RWPE2 (cell line): ENCODE results near the gene SPATA13.

Source experiments
- ATAC-seq: fragments of 200-7000 bp; cut with Tn5 transposase; 3 replicates; pipeline ENCODE4 v1.9.1; 2021; ENCODE audit warnings: low read depth
- DNase-seq: peaks from one replicate; pipeline ENCODE4 v3.0.0-alpha.2; 2020; ENCODE audit warnings: low spot score
- H3K27ac ChIP-seq: fragments of 450-650 bp; 2 replicates; pipeline ENCODE4 v1.5.1; 2017; ENCODE audit warnings: mild to moderate bottlenecking; ENCODE audit not compliant: poor library complexity, severe bottlenecking
- H3K27me3 ChIP-seq: fragments of 250-450 bp; sonication (Bioruptor Pico); 2 replicates; pipeline ENCODE4 v1.5.1; 2021; ENCODE audit warnings: mild to moderate bottlenecking, moderate library complexity; ENCODE audit not compliant: insufficient read depth, poor library complexity, severe bottlenecking
- H3K36me3 ChIP-seq: fragments of 250-450 bp; sonication (Bioruptor Pico); 2 replicates; pipeline ENCODE4 v1.5.1; 2020; ENCODE audit warnings: low read depth, mild to moderate bottlenecking, moderate library complexity
- H3K4me1 ChIP-seq: fragments of 250-450 bp; sonication (Bioruptor Pico); 2 replicates; pipeline ENCODE4 v1.5.1; 2021; ENCODE audit warnings: mild to moderate bottlenecking, moderate library complexity; ENCODE audit not compliant: insufficient read depth, poor library complexity, severe bottlenecking
- H3K4me3 ChIP-seq: fragments of 250-450 bp; sonication (Bioruptor Pico); 2 replicates; pipeline ENCODE4 v1.5.1; 2021; ENCODE audit warnings: mild to moderate bottlenecking, moderate library complexity; ENCODE audit not compliant: severe bottlenecking
- H3K9me3 ChIP-seq: fragments of 250-450 bp; sonication (Bioruptor Pico); 2 replicates; pipeline ENCODE4 v1.5.1; 2021; ENCODE audit warnings: mild to moderate bottlenecking, moderate library complexity; ENCODE audit not compliant: severe bottlenecking
- TF ChIP-seq, protein P1 (sequence below): fragments of 450-650 bp; IDR thresholded peaks from one replicate; pipeline ENCODE4 v1.5.1; 2017; ENCODE audit warnings: mild to moderate bottlenecking, moderate library complexity; ENCODE audit not compliant: poor library complexity, severe bottlenecking

SPATA13 gene

DNA sequence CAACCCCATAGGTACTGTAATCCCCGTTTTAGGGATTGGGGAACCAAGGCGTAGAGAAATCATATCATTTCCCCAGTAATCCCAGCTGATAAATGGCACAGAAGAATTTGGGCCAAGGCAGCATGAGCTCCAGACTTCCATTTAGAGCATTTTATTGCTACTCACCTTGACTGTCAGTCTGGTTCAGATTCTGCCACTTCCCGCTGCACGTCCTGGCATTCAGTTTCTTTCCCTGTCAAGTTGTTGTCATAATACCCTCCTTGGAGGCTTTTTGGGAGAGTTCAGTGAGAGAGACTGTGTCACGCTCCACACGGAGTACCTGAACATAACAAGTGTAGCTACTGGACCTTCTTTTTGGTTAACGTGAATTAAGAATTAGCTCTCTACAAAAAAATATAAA lies 141.4 kb downstream of the SPATA13 start:
- Histone ChIP-seq H3K27ac (no peak overlapping the region), H3K4me1 (no peaks in the 10 kb centered on the region), H3K36me3 (no peaks in the 10 kb centered on the region), H3K4me3 (no peak overlapping the region), H3K27me3 (no peaks in the 10 kb centered on the region), H3K9me3 (no peaks in the 10 kb centered on the region)
- DNase-seq, result no peak
- TF ChIP-seq, protein P1, sequence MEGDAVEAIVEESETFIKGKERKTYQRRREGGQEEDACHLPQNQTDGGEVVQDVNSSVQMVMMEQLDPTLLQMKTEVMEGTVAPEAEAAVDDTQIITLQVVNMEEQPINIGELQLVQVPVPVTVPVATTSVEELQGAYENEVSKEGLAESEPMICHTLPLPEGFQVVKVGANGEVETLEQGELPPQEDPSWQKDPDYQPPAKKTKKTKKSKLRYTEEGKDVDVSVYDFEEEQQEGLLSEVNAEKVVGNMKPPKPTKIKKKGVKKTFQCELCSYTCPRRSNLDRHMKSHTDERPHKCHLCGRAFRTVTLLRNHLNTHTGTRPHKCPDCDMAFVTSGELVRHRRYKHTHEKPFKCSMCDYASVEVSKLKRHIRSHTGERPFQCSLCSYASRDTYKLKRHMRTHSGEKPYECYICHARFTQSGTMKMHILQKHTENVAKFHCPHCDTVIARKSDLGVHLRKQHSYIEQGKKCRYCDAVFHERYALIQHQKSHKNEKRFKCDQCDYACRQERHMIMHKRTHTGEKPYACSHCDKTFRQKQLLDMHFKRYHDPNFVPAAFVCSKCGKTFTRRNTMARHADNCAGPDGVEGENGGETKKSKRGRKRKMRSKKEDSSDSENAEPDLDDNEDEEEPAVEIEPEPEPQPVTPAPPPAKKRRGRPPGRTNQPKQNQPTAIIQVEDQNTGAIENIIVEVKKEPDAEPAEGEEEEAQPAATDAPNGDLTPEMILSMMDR, result no peak
- ATAC-seq, result no peak

DNA sequence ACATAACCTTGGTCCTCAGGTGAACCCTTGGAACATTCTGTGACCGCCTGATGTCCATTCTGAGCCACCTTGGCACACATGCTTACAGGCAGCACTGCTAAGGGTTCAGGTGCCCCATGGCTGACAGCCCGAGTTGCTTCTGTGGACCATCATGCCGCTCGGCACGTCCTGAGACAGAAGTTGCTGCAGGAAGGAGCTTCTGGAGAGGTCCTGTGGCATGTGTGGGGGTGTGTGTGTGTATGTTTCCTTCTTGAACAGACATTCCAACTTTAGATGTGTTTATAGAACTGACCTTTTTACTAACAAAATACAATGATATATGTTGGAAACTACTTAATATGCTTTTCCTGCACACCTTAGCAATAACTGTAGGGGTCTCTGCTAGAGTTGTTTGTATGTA lies 144.1 kb downstream of the SPATA13 start:
- no peak for DNase-seq
- TF ChIP-seq, protein P1, result no peak
- ATAC-seq, result no peak
- Histone ChIP-seq H3K27ac (no peak overlapping the region), H3K36me3 (no peaks in the 10 kb centered on the region), H3K4me3 (no peak overlapping the region), H3K4me1 (no peaks in the 10 kb centered on the region), H3K9me3 (no peaks in the 10 kb centered on the region), H3K27me3 (no peaks in the 10 kb centered on the region)

DNA sequence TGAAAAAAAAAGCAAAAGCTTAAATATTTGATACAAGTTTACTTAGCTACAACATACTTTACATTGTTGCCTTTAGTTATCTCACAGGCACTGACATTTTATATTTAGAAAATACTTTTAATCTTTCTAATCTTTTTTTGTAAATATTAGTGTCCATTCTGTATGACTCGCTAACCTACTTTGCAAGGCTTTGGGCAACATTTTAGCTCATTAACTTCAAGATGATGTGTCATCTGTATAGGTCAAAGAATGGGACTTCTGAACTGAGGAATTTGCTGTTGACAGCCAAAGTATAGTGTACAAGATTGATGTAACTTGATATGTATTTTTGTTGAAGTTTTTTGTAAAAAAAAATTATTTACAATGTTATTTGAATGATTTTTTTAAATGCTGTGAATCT lies 146.1 kb downstream of the SPATA13 start:
- ATAC-seq, result no peak
- Histone ChIP-seq H3K27me3 (no peaks in the 10 kb centered on the region), H3K36me3 (no peaks in the 10 kb centered on the region), H3K4me1 (no peaks in the 10 kb centered on the region), H3K27ac (no peak overlapping the region), H3K4me3 (no peak overlapping the region), H3K9me3 (no peaks in the 10 kb centered on the region)
- DNase-seq, result no peak
- TF ChIP-seq, protein P1, result no peak

DNA sequence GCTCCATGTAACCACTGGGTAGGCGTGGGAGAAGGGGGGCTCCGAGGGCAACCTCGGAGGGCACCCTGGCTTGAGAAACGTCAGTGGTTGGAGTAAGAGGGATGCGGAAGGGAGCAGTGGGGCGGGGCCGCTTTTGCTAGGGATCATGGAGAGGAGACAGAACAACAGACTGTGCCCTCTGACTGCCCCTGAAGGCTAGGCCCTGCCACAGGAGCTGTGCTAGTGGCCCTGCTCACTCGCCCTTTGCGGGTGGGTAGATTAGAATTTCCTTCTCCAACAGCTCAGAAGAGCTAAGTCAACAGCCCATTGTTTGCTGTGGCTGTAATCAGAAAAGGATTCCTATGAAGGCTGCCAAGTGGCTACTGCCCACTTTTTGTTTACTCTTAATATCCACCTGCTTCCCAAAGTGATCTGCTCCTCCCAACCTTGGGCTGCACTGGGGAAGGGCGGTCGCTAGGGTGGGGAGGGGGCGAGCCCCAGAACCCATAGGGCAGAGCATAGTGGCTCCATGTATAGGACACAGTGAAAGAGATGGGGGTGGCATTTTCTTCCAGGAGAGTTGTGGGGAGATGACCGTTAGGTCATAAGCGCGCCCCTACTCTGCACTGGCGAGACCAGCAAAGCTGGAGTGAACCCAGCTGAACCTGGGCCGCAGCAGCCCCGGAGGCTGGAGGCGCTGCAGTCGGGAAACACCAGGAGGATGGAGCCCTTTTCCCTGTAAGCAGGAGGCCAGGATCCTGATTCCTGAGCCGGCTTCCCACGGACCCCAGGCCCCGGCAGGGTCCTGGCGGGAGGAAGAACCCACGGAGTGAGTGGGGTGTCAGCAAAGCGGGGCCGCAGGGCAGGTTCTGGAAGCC lies 146.9 kb downstream of the SPATA13 start:
- DNase-seq (no peak), ATAC-seq (no peak)
- Histone ChIP-seq H3K27me3 (no peaks in the 10 kb centered on the region), H3K27ac (no peak overlapping the region), H3K4me3 (no peak overlapping the region), H3K36me3 (no peaks in the 10 kb centered on the region), H3K9me3 (no peaks in the 10 kb centered on the region), H3K4me1 (no peaks in the 10 kb centered on the region)
- TF ChIP-seq, protein P1, result no peak

DNA sequence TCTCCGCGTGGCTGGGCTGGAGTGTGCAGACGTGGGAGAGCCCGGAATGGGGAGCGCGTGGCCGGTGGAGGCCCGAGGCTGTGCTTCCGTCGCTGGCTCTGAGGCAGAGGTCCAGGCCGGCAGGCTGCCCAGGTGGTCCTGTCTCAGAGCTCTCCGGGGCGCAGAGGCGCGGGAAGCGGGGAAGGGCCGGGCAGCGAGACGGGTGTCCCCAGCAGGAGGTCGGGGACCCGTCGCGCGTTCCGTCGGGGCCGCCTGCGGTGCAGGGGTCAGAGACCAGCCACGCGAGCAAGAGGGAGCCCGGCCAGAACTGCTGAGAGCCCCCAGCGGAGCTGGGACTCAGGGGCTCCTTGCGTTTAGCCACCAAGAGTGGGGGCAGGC lies 147.5 kb downstream of the SPATA13 start:
- no peak overlapping the region for H3K27ac ChIP-seq
- TF ChIP-seq, protein P1, result no peak
- H3K4me1 ChIP-seq, result no peaks in the 10 kb centered on the region
- no peak for ATAC-seq
- no peaks in the 10 kb centered on the region for H3K9me3 ChIP-seq
- no peaks in the 10 kb centered on the region for H3K36me3 ChIP-seq
- no peaks in the 10 kb centered on the region for H3K27me3 ChIP-seq
- H3K4me3 ChIP-seq, result no peak overlapping the region
- no peak for DNase-seq
